HG02678 (cell line): Measurements from ENCODE around the gene DVL1.
A peak's percentile ranks its signal among the peaks of the same experiment; 100 is the strongest.
"Not testable (repeated sequence)": the region's sequence is repeated elsewhere in the genome, so short reads cannot be mapped to it uniquely, and the experiment has no call there.

Experiments used
- ATAC-seq: cut with Tn5 transposase; IDR thresholded peaks from one replicate; pipeline ENCODE4 v1.9.1; 2021; ENCODE audit warnings: mild to moderate bottlenecking, moderate library complexity; ENCODE audit not compliant: unreplicated experiment

The DVL1 gene

GRCh38 chr1:1349256-1350012, at the start of gene DVL1:
TSS of gene DVL1 (minus strand) at chr1:1349418. CDS start at chr1:1349065, 353 bp downstream.
- ATAC-seq, result peak; percentile 70

GRCh38 chr1:1398677-1399186, 49.5 kb upstream of the DVL1 start:
- ATAC-seq, result peak; percentile 4

DNA sequence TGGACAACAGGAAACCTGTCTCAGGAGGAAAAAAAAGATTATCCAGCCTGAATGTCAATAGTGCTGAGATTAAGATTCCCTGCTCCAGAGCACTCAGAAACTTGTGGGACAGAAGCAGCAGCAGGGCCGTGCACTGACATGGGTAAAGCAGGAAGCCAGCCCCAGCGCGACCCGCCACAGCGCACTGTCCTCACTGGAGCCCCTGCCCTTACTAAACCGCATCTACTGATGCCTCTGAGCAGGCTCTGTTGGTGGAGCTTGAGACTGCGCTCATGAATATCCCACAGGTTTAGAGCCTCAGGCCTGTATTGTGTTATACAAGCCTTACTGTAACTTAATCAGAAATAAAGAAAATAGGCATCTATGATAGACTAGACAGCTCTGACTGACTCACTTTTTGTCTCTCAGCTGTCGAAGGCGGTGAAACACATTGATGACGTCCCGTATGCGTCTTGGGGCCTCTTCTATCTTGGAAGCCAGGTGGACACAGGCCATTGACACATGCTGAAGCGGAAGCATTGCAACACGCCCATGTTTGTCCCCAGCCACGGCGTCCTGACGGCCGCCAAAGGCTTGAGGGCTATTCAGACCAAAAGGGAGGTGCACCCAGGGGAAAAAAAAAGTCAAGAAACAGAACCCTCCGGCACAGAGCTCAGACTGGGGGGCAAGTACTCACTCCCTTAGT, 48.8 kb upstream of the DVL1 start:
- no peak for ATAC-seq

- ATAC-seq, result no peak
Observed at GRCh38 chr1:1395166-1395565, 45.9 kb upstream of the DVL1 start.

DNA sequence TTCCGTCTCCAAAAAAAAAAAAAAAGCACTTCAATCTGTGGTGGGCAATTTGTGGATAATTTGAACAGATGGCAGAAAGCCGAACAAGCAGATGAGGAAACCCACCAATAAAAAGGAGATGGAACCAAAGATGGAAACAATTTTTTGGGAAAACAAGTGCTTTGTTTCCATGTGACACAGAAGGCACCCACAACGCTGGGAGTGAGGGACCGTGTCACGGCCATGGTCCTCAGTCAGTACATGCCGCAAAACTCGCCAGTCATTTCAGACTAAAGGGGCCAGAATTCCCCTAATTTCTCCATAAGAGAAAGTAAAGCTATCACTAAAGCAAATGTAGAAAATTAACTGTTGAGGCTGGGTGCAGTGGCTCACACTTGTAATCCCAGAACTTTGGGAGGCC, 44.9 kb upstream of the DVL1 start:
- no peak for ATAC-seq

DNA sequence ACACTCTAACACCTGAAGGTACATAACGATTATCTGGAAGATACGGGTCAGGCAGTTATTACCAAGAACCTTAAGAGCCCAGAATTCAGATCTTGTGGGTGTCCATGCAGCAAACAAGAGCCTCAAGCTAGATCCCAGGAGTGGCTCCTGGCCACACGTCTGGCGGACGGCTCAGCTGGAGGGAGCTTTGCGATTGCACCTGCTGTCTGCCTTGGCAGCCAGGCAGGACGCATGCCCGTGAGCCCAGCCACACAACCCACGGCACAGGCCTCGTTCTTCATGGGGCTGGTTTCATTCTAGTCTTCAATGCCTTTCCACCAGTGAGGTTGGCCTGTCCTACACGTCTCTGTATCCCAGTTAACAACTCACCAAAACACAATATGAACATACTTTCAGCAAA, 44.2 kb upstream of the DVL1 start:
- no peak for ATAC-seq

- no peak for ATAC-seq
Observed at GRCh38 chr1:1393014-1393413, 43.8 kb upstream of the DVL1 start.

GRCh38 chr1:1391225-1391624, 42.0 kb upstream of the DVL1 start:
- ATAC-seq, result no peak

GRCh38 chr1:1390675-1391074, 41.5 kb upstream of the DVL1 start:
- ATAC-seq, result no peak

- ATAC-seq, result no peak
Observed at GRCh38 chr1:1388078-1388472, 38.9 kb upstream of the DVL1 start.

DNA sequence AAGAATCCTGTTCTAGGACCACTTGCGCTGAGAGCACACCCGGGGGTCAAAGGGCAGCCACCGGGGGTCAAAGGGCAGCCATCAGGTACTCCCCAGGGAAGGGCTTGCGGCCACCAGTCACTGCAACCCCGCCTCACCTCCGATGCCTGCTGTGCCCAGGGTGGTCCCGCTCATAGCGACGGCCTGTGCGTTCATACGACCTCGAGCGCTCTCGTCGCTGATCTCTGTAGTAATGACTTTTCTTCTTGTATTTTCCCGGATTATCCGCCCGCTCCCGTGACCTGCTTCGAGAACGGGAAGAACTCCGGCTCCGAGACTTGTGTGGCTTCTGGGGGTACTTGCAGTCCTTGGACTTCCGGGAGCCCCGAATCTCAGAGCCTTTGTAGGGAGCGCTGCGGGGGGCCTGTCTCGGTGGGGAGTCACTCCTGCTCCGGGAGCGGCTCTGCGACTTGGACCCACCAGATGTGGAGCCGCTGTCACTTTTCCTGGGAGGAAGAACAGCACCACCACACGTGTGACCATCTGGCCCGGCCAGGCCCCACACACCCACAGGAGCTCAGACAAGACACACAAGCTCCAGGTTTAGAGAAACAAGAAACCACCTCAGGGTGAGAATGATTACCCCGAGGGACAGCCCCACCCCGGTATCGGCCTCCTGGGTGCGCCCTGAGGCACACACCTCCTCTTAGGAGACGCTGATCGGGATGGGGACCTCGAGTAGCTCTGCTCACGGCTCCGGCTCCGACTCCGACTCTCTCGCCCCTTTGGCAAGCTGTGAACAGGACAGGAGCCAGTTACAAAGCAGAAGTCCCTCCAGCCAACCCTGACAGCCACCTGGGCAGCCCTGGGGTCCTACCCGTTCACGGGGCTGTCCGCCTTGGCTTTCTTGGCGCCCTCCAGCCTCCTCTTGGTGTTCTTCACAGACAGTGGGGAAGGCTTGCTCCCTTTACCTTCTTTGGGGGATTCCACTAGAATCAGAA, 38.2 kb upstream of the DVL1 start:
- ATAC-seq, result no peak

DNA sequence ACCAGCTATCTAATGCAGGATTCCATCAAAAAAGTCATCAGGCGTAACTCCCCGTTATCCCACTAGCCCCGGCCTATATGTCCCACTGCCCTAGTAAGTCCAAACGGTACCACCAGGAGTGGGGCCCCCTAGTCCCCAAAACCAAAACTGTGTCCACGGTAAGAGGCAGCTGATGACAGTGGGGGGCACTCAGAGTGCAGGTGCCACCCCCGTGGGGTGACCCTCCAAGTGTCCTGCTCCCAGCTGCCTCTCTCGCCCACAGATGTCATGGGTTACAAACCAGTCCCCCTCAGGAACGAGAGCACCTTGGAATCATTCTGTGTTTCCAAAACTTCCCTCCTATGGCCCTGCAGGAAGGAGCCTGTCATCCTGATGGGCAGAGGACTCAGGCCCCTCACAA, 36.7 kb upstream of the DVL1 start:
- ATAC-seq, result no peak

DNA sequence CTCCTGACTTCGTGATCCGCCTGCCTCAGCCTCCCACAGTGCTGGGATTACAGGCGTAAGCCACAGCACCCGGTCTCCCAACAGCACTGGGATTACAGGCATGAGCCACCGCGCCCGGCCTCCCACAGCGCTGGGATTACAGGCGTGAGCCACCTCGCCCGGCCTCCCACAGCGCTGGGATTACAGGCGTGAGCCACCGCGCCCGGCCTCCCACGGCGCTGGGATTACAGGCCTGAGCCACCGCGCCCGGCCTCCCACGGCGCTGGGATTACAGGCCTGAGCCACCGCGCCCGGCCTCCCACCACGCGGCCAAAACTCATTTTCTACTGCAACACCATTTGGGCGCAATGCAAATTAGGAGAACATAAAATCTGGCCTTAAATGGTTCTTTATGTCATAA, 36.1 kb upstream of the DVL1 start:
- not testable (repeated sequence) for ATAC-seq

- no peak for ATAC-seq
Observed at GRCh38 chr1:1381294-1381693, 32.1 kb upstream of the DVL1 start.

GRCh38 chr1:1380860-1381259, 31.6 kb upstream of the DVL1 start:
- ATAC-seq, result no peak

DNA sequence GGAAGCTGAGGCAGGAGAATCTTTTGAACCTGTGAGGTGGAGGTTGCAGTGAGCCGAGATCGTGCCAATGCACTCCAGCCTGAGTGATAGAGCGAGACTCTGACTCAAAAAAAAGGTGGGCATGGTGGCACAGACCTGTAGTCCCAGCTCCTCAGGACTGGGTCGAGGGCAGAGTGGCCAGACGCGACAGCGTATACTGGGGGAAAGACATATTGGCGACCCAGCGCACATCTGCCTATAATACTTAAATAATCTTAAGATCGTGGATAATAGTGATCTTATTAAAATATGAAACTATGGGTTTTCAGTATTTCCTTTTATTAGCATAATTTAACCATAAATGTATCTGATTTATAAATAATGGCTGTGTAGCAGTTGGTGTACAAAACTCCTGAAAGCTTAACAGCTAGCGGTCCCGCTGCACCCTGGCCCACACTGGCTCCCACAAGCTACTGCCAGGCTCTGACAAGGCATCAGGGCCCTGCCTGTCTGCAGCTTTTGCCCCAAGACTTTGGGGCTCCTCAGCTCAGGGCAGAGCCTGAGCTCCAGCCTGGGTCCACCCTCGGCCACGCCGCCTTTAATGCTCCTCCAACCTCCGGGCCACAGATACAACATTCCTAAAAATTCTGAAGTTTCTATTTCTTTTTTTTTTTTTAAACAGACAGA, 28.5 kb upstream of the DVL1 start:
- ATAC-seq, result no peak

DNA sequence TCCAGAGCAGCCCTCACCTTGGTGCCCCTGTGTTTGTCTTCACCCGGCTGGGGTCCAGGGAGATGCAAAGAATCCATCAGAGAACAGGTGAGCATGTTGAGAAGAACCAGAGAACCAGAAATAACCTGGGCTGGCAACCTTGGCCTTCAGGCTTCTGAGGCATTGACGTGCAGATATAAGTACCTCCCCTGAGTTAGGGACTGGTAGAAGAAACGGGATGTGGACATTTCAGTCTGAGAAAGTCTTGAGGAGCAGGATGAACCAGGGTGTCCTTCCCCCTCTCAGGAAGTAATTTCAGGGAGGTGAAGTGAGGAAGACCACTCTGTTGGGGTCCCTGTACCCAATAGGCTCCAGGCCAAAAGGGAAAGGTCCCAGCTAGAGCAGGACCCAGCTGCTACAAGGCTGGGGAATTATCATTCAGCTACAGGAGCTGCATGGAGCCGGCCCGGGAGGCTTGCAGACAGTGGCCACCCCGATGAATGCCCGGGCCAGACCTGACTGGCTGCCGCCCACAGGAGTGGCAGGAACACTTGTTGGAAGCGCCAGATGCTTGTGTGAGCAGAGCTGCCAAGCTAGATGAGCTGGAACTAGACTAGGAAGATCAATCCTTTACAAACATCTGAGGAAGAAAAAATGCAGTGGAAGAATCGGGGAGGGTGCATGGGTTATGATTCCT, 27.5 kb upstream of the DVL1 start:
- no peak for ATAC-seq

DNA sequence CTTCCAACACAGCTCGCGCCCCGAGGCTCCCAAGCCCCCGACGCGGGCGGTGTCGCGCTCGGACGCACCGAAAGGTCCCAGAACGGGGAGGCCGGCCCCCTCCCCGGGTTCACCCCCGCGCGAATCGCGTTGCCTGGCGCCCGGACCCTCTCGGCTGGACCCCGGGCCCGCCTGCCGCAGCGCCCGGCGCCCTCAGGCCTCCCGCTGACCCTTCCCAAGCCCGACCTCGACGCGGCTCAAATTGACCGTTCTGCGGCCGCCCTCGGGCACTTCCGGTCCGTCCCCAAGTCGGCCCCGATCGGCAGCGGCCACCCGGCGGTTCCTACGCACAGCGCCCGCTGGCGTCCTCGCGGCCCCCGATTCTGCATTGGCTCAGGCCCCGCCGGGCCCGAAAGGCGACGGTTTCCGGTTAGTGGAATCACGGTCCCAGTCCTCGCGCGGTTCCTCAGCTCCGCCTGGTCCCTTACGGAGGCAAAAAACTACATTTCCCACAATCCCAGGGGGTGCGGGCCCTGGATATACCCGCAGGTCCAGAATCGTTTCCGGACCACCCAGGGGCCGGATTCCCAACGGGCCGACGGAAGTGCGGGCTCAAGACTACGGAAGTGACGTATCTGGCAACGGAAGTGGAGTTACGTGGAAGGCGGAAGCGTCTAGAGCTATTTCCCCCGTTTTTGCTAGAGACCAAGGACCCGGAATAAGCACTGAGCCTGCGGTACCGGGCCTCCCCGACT, 25.9 kb upstream of the DVL1 start, which contains the start of gene AURKAIP1:
Gene AURKAIP1, minus strand, starts transcription at position 279 of the 734 bp plus-strand sequence. CDS start 451 bp downstream, outside the sequence.
- ATAC-seq, result peak; percentile 87

GRCh38 chr1:1374589-1374928, 25.3 kb upstream of the DVL1 start:
- peak; percentile 1 for ATAC-seq
